Coronary artery (tissue), 2 donors: ENCODE results near the gene FAM83C.
"Not testable (repeated sequence)": the region's sequence is repeated elsewhere in the genome, so short reads cannot be mapped to it uniquely, and the experiment has no call there.

Experiments
- DNase-seq: peaks from one replicate; pipeline ENCODE4 v3.0.0-alpha.2; 2017; ENCODE audit warnings: low spot score
- H3K27ac ChIP-seq, 2 donors: fragments of 200-600 bp; sonication (generic); one replicate each; pipeline ENCODE4 v1.5.1; 2016 to 2019
- H3K4me3 ChIP-seq: fragments of 200-600 bp; sonication (generic); 2 replicates; pipeline ENCODE4 v1.5.1; 2016; ENCODE audit warnings: mild to moderate bottlenecking, moderate library complexity
- CTCF ChIP-seq: fragments of 200-600 bp; sonication (generic); IDR thresholded peaks from one replicate; pipeline ENCODE4 v1.5.1; 2019; ENCODE audit warnings: antibody characterized with exemption

Gene FAM83C

GRCh38 chr20:35269055-35269781, 23.0 kb downstream of the FAM83C start:
- DNase-seq, result no peak
- Histone ChIP-seq H3K4me3 (no peak overlapping the region), H3K27ac (no peak overlapping the region)
- peak; percentile 39 for TF ChIP-seq CTCF

GRCh38 chr20:35267092-35267491, 25.1 kb downstream of the FAM83C start:
- no peak for DNase-seq
- no peak for TF ChIP-seq CTCF
- no peak overlapping the region for H3K27ac ChIP-seq
- H3K4me3 ChIP-seq, result no peak overlapping the region

GRCh38 chr20:35264755-35265154, 27.5 kb downstream of the FAM83C start:
- Histone ChIP-seq H3K4me3 (no peak overlapping the region), H3K27ac (no peak overlapping the region)
- DNase-seq, result no peak
- no peak for TF ChIP-seq CTCF

- Histone ChIP-seq H3K4me3 (no peak overlapping the region), H3K27ac (no peak overlapping the region)
- DNase-seq, result no peak
- no peak for TF ChIP-seq CTCF
Measured at GRCh38 chr20:35263532-35264341, 28.5 kb downstream of the FAM83C start.

- H3K4me3 ChIP-seq, H3K27ac ChIP-seq: not testable (repeated sequence)
Measured at GRCh38 chr20:35262731-35263531, 29.3 kb downstream of the FAM83C start.

GRCh38 chr20:35262321-35262720, 29.9 kb downstream of the FAM83C start:
- not testable (repeated sequence) for DNase-seq

More at GRCh38 chr20:35262731-35263531, 29.3 kb downstream of the FAM83C start:
- not testable (repeated sequence) for DNase-seq

GRCh38 chr20:35260426-35260825, 31.8 kb downstream of the FAM83C start:
- Histone ChIP-seq H3K4me3 (no peak overlapping the region), H3K27ac (no peak overlapping the region)
- DNase-seq, result no peak
- no peak for TF ChIP-seq CTCF

More at GRCh38 chr20:35262321-35262720, 29.9 kb downstream of the FAM83C start:
- H3K4me3 ChIP-seq, H3K27ac ChIP-seq: not testable (repeated sequence)
